HG02840 (cell line): Measurements from ENCODE around the gene HDAC6.

Experiments used
- ATAC-seq: cut with Tn5 transposase; IDR thresholded peaks from one replicate; pipeline ENCODE4 v1.9.1; 2021; ENCODE audit warnings: mild to moderate bottlenecking, moderate library complexity, moderate number of reproducible peaks; ENCODE audit not compliant: unreplicated experiment, low FRiP score

The HDAC6 gene

DNA sequence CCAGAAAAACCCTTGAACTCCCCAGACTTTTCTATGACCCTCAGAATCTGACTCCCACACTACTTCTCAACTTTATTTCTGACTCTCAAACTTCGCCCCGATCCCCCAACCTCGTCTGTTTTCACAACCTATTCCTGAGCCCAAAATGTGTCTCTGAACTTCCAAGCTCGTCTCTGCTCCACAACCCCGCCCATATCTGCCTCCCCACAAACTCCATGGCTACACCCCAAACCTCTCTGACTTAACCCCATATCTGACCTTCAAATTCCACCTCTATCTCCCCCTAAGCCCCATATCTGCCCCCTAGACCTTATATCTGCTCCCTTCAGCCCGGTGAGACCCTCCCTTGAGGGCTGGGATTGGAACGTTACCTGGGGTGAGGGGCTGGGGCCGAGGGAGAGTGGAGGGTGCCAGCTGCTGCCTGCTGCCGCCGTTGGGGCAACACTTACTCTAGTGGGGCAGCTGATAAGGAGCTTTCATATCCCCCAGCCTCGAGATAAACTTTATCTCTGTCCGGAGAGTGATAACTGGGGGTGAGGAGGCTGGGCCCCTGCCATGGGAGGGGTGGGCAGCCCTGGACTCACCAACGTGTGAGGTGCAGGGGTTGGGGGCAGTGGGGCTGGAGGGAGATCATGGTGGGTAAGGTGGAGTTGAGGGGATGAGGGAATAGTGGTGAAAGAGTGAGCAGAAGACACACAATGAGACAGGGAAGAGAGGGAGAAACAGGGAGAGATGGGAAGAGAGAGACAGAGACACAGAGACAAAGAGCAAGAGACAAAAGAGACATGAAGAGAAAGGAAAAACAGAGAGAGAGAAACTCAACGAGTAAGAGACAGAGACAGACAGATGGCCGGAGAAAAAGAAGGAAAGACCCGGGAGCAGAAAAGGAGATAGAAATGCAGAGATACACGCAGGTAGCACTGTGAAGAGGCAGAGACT lies 14.1 kb upstream of the HDAC6 start:
- no peak for ATAC-seq

DNA sequence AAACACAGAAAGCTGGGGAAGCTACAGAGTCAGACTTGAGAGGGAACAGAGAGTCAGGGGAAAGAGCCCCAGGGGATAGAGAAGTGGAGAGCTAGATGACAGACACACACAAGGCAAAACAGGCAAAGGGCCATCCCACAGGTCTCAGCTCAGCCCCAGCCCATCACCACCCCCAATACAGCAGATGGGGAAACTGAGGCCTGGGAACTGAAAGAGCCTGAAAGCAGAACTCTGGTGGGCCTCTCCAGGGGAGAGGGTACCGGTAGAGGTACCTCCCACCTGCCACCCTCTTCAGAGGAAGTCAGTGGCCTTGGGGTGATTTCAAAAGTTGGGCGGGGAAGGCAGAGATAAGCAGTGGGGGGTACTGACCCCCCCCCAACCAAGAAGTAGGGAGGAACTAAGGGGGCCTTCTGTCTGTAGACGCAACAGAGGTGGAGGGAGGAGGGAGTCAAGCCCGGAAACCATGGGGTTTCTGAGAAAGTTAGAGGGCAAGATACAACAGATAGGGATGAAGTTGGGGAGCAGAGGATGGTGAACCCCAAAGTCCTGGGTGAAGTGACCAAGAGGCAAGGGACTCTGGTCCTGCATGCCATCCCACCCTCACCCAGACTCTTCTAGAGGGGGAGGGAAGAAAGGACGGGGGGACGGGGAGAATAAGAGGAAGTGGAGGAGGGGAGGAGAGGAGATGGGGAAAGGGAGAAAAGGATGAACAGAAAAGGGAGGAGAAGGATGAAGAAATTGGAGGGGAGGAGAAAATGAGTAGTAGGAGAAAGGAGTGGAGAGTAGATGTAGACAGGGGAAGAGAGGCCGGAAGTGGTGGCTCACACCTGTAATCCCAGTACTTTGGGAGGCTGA lies 12.3 kb upstream of the HDAC6 start:
- no peak for ATAC-seq

DNA sequence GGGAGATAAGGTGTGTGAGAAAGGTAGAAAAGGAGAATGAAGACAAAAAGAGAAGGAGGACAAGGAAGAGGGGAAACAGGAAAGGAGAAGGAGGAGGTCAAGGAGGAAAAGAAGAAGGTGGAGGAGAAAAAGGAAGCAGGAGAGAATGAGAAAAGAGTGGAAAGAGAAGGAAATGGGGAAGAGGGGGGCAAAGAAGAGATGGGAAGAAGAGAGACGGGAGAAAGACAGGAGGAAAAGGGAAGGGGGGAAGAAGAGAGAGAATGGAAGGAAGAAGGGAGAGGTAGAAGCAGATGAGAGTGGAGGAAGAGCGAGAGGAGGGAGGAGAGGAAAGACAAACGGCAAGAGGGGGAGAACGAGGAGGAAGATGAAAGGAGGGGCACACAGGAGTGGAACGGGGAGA lies 11.4 kb upstream of the HDAC6 start:
- no peak for ATAC-seq

DNA sequence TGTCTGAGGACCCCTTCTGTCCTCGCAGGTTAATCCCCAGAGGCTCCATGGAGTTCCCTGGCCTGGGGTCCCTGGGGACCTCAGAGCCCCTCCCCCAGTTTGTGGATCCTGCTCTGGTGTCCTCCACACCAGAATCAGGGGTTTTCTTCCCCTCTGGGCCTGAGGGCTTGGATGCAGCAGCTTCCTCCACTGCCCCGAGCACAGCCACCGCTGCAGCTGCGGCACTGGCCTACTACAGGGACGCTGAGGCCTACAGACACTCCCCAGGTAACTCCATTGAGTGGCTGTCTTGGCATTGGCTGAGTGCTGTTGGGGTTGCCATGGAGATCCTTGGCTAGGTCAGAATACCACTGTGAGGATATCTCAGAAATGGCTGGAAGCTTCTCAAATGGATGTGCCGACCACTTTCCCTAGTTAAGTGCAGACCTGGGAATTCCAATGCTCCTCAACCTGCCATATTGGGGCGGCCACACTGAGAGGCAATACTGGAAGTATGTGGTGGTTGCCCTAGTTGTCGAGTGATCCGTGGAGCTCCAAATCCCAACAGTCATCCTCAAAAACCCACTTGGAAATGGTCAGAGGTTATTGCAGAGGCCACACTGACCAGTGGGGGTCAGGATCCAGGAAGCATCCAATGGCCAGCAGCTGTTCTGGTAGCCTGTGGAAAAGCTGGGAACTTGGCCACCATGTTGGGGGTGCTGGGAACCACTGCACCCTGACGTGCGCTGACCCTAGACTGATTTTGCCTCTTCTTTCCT lies 10.6 kb upstream of the HDAC6 start:
- ATAC-seq: no peak

DNA sequence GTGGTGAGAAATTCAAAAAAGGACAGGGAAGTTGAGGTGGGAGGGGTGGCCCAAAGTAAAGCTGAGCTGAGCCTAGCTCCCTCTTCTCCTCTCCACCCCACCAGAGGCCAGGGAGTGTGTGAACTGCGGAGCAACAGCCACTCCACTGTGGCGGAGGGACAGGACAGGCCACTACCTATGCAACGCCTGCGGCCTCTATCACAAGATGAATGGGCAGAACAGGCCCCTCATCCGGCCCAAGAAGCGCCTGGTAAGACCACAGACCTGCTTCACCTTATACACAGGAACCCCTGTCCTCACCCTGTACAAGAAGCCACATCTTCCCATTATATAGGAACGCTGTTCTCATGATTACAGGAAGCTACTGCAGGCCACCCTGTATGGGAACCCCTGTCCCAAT lies 9.6 kb upstream of the HDAC6 start:
- no peak for ATAC-seq

DNA sequence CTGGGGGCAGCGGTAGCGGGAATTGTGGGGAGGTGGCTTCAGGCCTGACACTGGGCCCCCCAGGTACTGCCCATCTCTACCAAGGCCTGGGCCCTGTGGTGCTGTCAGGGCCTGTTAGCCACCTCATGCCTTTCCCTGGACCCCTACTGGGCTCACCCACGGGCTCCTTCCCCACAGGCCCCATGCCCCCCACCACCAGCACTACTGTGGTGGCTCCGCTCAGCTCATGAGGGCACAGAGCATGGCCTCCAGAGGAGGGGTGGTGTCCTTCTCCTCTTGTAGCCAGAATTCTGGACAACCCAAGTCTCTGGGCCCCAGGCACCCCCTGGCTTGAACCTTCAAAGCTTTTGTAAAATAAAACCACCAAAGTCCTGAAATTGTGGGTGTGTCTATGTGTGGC lies 7.9 kb upstream of the HDAC6 start:
- ATAC-seq: no peak

DNA sequence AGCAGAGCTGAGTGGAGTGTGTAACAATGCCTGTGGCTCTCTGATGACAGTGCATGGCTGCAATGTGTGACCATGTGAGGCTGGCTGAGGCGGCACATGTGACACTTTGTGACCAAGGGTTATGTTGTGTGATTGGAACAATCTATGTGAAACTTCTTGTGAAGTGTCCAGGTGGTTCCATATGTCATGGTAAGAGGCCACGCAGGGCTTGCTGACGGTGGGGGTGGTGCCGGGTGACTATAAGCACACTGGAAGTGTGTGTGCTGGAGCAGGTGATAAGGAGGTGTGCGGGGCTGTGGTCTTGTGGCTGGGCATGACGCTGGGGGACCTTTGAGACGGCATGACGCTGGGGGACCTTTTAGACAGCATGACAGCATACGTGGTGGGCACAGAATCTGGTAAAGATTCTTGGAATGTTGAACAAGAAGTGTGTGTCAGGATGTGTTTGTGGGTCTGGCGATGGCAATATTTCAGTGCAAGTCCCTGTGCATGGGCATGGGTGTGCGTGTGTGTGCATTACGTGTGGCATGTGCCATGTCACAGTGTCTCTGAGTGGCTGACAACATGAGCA lies 7.4 kb upstream of the HDAC6 start:
- no peak for ATAC-seq

DNA sequence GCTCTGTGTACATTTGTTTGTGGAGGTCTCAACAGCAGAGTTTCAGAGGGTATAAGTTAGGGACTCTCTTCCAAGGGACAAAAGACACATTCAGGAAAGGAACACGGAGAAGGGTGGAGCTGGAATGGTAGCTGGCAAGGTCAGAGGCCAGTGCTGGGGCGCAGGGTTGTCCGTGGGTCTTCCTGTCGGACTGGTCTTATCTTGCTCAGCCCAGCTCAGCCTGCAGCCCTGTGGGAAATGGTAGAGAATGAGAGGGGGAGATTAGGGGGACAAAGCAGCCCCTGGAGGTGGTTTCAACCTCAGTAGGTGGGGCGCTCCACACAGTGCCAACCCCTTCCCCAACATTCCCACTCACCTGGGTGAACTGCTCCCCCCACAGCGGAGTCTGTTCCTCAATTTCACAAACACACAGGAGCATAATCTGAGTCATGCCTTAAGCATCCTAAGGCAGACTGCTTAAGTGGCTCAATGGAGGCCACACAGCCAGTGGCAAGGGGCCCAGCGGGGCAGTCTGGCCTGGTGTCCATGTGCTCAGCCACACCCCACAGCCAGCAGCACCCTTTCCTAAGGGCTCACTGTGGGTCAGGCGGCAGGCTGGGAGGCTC lies 6.9 kb upstream of the HDAC6 start:
- ATAC-seq: no peak

DNA sequence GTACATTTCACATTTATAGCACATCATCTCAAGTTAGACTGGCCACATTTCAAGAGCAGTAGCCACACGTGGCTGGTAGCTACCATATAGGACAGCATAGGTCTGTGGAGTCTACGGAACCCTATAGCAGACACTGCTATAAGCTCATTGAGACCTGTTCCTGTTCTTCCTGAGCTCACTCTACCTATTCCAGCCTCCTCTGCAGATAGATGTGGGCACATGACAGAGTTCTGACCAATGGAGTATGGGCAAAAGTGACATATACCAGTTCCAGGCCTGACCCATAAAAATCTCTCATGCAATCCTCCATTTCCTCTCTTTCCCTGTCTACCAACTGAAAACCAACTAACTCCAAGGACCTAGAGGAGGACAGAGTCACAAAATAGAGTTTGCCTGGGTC lies 3.5 kb upstream of the HDAC6 start:
- ATAC-seq: no peak

DNA sequence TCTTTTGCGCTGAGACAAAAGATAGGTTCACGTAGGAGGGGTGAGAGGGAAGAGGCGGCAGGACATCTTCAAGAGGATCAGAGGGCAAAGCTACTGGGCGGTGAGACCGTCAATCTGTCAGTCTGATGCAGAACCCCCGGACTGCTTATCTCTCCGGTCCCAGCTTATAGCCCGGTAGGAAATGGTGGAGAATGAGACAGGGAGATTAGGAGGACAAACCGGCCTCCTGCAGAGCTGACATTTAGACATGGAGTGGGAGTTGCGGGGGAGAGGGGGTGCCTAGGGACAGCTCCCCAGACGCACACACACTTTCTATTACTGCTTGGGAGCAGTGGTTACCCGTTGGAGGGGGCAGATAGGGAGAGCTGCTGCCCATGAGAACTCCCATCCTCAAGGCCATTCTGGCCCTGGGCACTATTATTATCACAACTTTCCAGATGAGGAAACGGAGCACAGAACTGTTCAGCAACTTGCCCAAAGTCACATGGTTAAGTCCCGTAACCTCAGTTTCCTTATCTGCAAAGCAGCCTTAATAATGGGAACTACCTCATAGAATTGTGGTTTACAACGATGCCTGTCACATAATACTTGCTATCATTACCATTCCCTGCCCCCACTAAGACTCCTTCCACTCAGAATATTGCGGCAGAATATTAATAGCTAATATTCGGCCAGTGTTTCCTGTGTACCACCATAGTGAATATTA lies 1.1 kb upstream of the HDAC6 start:
- no peak for ATAC-seq

DNA sequence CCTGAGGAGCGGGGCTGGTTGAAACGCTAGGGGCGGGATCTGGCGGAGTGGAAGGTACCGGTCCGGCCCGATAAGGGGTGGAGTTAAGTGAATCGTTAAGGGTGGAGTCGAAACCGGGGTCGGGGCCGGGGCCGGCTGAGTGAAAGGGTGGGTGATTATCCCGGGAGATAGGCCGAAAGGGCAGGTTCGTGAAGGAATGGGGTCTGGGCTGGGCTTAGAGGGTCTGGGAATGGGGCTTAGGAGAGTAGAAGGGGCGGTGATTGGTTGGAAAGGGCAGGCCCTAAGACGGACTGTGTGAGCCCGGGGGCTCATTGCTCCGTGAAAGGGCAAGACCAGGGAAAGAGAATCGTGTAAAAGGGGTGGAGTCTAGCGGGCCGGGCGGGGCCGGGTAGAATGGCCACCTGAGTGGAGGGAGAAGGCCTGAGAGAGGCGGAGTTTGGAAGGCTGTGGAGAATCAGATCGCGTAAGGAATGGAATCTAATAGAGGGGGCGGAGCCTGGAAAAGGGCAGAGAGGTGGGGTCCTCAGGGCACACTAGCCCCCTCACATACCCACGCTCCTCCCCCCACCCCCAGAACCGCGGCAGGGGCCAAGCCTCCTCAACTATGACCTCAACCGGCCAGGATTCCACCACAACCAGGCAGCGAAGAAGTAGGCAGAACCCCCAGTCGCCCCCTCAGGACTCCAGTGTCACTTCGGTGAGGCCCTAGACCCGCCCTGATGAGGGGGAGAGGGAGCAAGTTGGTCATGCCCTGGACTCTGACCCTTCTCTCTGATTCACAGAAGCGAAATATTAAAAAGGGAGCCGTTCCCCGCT lies 430 bp downstream of the HDAC6 start:
- peak; percentile 17 for ATAC-seq

DNA sequence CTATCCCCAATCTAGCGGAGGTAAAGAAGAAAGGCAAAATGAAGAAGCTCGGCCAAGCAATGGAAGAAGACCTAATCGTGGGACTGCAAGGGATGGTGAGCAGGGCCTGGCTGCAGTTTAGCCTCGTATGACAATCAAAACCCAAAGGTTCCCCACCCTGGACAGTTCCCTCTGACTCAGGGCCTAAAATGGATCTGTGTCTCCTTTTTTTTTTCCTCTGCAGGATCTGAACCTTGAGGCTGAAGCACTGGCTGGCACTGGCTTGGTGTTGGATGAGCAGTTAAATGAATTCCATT lies 986 bp downstream of the HDAC6 start:
- ATAC-seq: no peak

DNA sequence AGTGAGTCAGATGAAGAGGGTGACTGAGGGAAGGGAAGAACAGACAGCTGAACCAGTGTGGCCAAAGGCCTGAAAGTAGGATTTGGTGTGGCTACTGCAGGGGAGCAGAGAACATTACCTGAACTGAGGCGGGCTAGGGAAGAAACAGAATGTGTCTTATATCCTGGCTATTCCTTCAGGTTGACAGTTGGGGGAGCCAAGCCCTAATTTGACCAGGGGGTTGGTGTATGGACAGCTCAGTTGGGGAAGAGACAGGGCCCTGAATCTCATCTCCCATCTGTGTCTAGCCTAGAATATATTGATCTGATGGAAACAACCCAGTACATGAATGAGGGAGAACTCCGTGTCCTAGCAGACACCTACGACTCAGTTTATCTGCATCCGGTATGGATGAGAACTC lies 4.2 kb downstream of the HDAC6 start:
- no peak for ATAC-seq

DNA sequence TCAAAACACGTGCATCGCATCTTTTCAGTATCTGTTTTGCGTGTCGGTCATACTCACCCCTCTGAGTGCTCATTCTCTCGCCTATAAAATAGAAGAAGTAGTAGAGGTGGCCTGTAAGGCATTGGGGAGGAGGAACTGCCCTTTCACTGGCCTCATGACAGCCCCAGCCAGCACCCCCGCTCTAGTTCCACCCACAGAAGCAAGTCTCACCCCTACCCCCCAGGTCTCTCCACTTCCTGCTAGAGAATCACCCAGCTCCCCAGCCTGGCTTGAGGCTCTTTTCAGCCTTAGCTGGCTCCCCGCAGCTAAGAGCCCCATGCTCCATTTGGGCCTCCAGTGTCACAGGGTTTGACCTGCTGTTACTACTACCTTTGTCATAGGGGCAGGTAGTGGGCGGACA lies 11.8 kb downstream of the HDAC6 start:
- ATAC-seq: no peak

DNA sequence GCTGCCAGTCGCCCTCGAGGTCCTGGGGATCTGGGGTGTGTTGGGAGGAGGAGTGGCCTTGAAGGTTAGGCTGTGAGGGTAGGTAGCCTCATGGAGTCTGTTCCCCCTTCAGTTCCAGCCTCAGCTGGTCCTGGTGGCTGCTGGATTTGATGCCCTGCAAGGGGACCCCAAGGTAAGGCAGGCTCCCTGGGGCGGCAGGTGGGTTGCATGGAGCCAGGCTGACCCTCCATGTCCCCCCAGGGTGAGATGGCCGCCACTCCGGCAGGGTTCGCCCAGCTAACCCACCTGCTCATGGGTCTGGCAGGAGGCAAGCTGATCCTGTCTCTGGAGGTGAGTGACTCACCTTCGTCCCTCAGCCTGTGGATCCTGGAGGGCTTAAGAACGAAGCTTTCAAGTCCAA lies 12.9 kb downstream of the HDAC6 start:
- ATAC-seq: no peak

DNA sequence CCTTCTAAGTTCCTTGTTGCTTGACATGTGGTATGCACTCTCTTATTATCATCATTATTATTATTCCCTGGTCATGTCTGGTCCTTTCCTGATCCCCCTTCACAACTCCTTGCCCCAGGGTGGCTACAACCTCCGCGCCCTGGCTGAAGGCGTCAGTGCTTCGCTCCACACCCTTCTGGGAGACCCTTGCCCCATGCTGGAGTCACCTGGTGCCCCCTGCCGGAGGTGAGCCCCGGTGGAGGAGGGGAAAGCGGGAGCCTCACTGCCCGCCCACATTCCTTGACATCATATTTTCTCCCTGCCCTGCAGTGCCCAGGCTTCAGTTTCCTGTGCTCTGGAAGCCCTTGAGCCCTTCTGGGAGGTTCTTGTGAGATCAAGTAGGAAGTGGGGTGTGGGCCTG lies 13.4 kb downstream of the HDAC6 start:
- ATAC-seq: no peak

DNA sequence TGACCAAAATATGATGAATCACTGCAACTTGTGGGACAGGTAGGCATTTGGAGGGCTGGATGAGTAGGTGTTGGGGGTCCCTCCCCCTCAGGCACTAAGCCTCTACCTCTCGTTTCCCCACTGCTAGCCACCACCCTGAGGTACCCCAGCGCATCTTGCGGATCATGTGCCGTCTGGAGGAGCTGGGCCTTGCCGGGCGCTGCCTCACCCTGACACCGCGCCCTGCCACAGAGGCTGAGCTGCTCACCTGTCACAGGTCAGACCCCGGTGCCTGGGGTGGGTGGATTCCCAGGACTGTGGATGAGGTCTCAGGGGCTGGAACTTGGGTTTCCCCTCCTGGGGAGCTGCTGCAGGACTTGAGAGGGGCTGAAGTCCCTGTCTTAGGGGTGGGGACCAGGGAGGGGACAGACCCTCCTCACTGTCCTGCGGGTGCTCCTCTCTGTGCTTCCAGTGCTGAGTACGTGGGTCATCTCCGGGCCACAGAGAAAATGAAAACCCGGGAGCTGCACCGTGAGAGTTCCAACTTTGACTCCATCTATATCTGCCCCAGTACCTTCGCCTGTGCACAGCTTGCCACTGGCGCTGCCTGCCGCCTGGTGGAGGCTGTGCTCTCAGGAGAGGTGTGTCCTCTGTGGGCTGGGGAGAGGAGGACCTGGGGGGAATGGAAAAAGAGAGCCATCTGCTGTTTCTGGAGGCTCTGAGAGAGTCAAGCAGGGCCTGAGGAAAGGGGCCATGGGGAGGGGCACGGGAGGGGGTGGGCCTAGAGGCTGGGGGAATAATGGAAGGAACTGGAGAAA lies 14.3 kb downstream of the HDAC6 start:
- no peak for ATAC-seq

DNA sequence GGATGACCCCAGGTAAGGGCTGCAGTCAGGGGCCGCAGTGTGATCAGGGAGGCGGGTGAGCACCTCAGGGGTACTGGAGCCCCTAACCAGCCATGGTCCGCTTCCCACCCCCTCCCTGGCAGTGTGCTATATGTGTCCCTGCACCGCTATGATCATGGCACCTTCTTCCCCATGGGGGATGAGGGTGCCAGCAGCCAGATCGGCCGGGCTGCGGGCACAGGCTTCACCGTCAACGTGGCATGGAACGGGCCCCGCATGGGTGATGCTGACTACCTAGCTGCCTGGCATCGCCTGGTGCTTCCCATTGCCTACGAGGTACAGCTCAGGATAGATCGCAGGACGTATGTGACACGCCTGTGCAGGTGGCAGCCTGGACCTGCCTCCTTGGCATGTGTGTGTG lies 16.2 kb downstream of the HDAC6 start:
- no peak for ATAC-seq
